Lung (tissue), 12 donors: ENCODE measurements around the gene BORCS5. TPM values are rescaled to one million over a fixed set of nuclear protein-coding genes. Genes with fewer than 3 reads are reported as not detected.
A peak's percentile ranks its signal among the peaks of the same experiment; 100 is the strongest.

Experiments
- ATAC-seq: fragments of 200-7000 bp; cut with Tn5 transposase; one replicate; pipeline ENCODE4 v1.9.1; 2020; ENCODE audit warnings: moderate number of reproducible peaks; ENCODE audit not compliant: insufficient read depth, low FRiP score
- DNase-seq, 3 donors: peaks; one replicate each; pipeline ENCODE4 v3.0.0-alpha.2; 2013 to 2017
- H3K27ac ChIP-seq, 2 donors: one replicate each; pipeline ENCODE4 v1.5.1; 2013; ENCODE audit warnings: mild to moderate bottlenecking in 2 of 2, moderate library complexity in 2 of 2, control low read depth in 1 of 2, inconsistent platforms in 1 of 2, low read depth in 1 of 2, low read length in 1 of 2
- H3K27me3 ChIP-seq, 3 donors: one replicate each; pipeline ENCODE4 v1.5.1; 2013; ENCODE audit warnings: low read length in 2 of 3; ENCODE audit not compliant: control insufficient read depth in 3 of 3, insufficient read depth in 3 of 3
- H3K36me3 ChIP-seq, 4 donors: one replicate each; pipeline ENCODE4 v1.5.1; 2013; ENCODE audit warnings: low read length in 4 of 4, mild to moderate bottlenecking in 1 of 4, moderate library complexity in 1 of 4; ENCODE audit not compliant: control insufficient read depth in 4 of 4, insufficient read depth in 4 of 4
- H3K4me1 ChIP-seq, 5 donors: one replicate each; pipeline ENCODE4 v1.5.1; 2013; ENCODE audit warnings: low read length in 5 of 5, mild to moderate bottlenecking in 2 of 5, moderate library complexity in 1 of 5; ENCODE audit not compliant: control insufficient read depth in 5 of 5, insufficient read depth in 5 of 5
- H3K4me3 ChIP-seq: one replicate; pipeline ENCODE4 v1.5.1; 2013; ENCODE audit warnings: mild to moderate bottlenecking, control low read depth, moderate library complexity
- H3K9ac ChIP-seq, 2 donors: one replicate each; pipeline ENCODE4 v1.5.1; 2013; ENCODE audit warnings: low read length in 2 of 2, control low read depth in 1 of 2; ENCODE audit not compliant: insufficient read depth in 1 of 2
- H3K9me3 ChIP-seq, 4 donors: one replicate each; pipeline ENCODE4 v1.5.1; 2013; ENCODE audit warnings: low read length in 3 of 4, mild to moderate bottlenecking in 1 of 4, moderate library complexity in 1 of 4; ENCODE audit not compliant: control insufficient read depth in 4 of 4, insufficient read depth in 3 of 4
- WGBS, 2 donors: extraction: QIAGEN DNeasy Blood & Tissue Kit; methylation state at CpG; one replicate each; pipeline ENCODE4 v1.1.7; 2013; 5-methylcytosine and 5-hydroxymethylcytosine counted together
- polyA plus RNA-seq, 2 donors: library from polyadenylated mRNA; stranded (reverse); fragments of 200-250 nt; gene quantifications; one replicate each; pipeline ENCODE4 v1.2.1, GENCODE V29; 2013
- total RNA-seq, 2 donors: library from RNA; depleted of rRNA in 1 of 2; stranded (reverse); fragments of >200 nt in 1 of 2; gene quantifications; one replicate each; pipeline ENCODE4 v1.2.1, GENCODE V29; 2014 to 2021
- TF ChIP-seq, protein P1 (sequence below): IDR thresholded peaks from 2 replicates; pipeline ENCODE4 v1.5.1; 2012; ENCODE audit warnings: mild to moderate bottlenecking; ENCODE audit errors: control extremely low read depth, extremely low read depth
- donor health status: control.
- donor health status: control.
- donor health status: Bipolar disorder and iron deficiency.
- donor health status: healthy.
- donor health status: DM: yes; HTN: yes; CAD: no.

BORCS5 gene
- total and polyA plus RNA-seq, 4 donors = 4.7 to 26.8 (median 10.3) TPM

- DNase-seq (peak; percentile 84 to 96 (median 96)), ATAC-seq (no peak)
- Histone ChIP-seq H3K9me3 (no peaks in the 10 kb centered on the region), H3K36me3 (no peaks in the 10 kb centered on the region), H3K9ac (no peak overlapping the region), H3K4me3 (no peak overlapping the region), H3K27me3 (no peaks in the 10 kb centered on the region), H3K27ac (peak overlapping the region in 1 of 2 donors; percentile 23), H3K4me1 (peaks cover 0 to 33% (median 15%) of the 10 kb centered on the region in 5 donors)
- 65 to 69% methylated on average over 12 of the region's 12 CpGs for WGBS, 2 donors
- TF ChIP-seq, protein P1, sequence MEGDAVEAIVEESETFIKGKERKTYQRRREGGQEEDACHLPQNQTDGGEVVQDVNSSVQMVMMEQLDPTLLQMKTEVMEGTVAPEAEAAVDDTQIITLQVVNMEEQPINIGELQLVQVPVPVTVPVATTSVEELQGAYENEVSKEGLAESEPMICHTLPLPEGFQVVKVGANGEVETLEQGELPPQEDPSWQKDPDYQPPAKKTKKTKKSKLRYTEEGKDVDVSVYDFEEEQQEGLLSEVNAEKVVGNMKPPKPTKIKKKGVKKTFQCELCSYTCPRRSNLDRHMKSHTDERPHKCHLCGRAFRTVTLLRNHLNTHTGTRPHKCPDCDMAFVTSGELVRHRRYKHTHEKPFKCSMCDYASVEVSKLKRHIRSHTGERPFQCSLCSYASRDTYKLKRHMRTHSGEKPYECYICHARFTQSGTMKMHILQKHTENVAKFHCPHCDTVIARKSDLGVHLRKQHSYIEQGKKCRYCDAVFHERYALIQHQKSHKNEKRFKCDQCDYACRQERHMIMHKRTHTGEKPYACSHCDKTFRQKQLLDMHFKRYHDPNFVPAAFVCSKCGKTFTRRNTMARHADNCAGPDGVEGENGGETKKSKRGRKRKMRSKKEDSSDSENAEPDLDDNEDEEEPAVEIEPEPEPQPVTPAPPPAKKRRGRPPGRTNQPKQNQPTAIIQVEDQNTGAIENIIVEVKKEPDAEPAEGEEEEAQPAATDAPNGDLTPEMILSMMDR = no peak
Measured at GRCh38 chr12:12333407-12334366, 23.2 kb upstream of the BORCS5 start.

DNA sequence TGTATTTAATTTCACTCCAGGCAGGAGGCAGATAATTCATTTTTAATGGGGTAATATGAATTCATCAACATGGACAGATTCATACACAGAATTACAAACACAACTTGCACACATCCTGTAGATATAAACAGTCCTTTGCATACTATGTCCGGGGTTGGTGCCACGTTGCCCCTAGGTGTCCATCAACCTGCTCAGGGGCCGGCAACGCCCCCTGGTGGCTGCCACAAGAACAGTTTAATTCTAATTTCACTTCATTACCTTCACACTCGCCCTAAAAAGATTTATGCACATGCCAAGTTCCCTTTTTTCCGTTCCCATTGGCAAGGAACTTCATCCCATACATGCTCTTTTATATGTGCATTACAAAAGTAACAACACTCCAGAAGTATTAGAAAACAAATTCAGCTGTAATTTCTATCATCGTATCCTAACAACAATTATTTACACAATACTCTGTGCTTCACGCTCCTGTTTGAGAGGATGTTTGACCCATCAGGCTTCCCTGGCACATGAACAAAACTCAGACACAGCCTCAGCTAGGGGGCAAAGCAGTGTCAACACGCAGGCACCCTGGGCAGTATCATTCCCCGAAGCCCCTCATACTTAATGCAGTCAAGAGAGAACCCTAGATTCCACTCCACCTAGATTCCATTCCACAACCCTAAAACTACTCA lies 22.4 kb upstream of the BORCS5 start:
- no peak for ATAC-seq
- no peak overlapping the region for H3K4me3 ChIP-seq
- WGBS, 2 donors = 25 to 29% methylated on average over 10 of the region's 10 CpGs
- peak; percentile 78 to 92 (median 91) for DNase-seq
- no peaks in the 10 kb centered on the region for H3K27me3 ChIP-seq
- no peak overlapping the region for H3K9ac ChIP-seq
- H3K36me3 ChIP-seq = no peaks in the 10 kb centered on the region
- TF ChIP-seq, protein P1 = peak; percentile 70
- H3K27ac ChIP-seq = peak overlapping the region in 1 of 2 donors; percentile 56
- peaks cover 0 to 33% (median 18%) of the 10 kb centered on the region in 5 donors for H3K4me1 ChIP-seq
- H3K9me3 ChIP-seq = no peaks in the 10 kb centered on the region

DNA sequence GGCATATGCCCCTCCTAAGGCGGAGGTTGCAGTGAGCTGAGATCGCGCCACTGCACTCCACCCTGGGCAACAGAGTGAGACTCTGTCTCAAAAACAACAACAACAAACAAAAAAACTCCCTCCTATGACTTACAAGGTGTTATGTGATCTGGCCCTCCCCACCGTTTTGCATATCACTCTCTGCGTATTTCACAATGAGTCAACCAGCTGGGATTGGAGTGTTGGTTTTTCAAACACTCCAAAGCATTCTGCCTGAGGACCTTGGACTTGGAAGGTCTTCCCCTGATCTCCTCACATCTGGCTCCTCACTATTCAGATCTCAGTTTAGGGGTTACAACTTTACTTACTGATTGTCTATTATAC lies 20.8 kb upstream of the BORCS5 start:
- no peaks in the 10 kb centered on the region for H3K9me3 ChIP-seq
- TF ChIP-seq, protein P1 = no peak
- no peaks in the 10 kb centered on the region for H3K27me3 ChIP-seq
- ATAC-seq (peak; percentile 44), DNase-seq (peak; percentile 25 to 73 (median 44))
- no peak overlapping the region for H3K4me3 ChIP-seq
- H3K36me3 ChIP-seq = no peaks in the 10 kb centered on the region
- WGBS, 2 donors = 67 to 84% methylated on average over 5 of the region's 5 CpGs
- no peak overlapping the region for H3K9ac ChIP-seq
- H3K4me1 ChIP-seq = peaks cover 0 to 33% (median 16%) of the 10 kb centered on the region in 5 donors
- H3K27ac ChIP-seq = no peak overlapping the region
